SK-N-SH (cell line): ENCODE measurements around the gene ALDH7A1.

ENCODE experiments used
- CHD2 ChIP-seq: fragments of 150-350 bp; IDR thresholded peaks from 2 replicates; pipeline ENCODE4 v1.6.1; 2018; ENCODE audit warnings: low read length; ENCODE audit not compliant: partially characterized antibody
- CTCF ChIP-seq: fragments of 200-600 bp; sonication (generic); IDR thresholded peaks from 2 replicates; pipeline ENCODE4 v1.6.1; 2017; ENCODE audit warnings: antibody characterized with exemption, mild to moderate bottlenecking, moderate library complexity
- JUND ChIP-seq: IDR thresholded peaks from 2 replicates; pipeline ENCODE4 v1.4.0; 2012
- RFX5 ChIP-seq: IDR thresholded peaks from 2 replicates; pipeline ENCODE4 v1.6.1; 2012; ENCODE audit warnings: mild to moderate bottlenecking, improper control_type of control experiment, low read length

- no peak for TF ChIP-seq JUND
- TF ChIP-seq RFX5, result no peak
- TF ChIP-seq CTCF, result no peak
- no peak for TF ChIP-seq CHD2
Measured at GRCh38 chr5:126561908-126562307, 33.1 kb downstream of the ALDH7A1 start.
